H1 (cell line): ENCODE measurements around the gene PCED1B. TPM values are rescaled to one million over a fixed set of nuclear protein-coding genes. Genes with fewer than 3 reads are reported as not detected.

Source experiments
- CTCF ChIA-PET: fragments of 300-600 bp; sonication (Branson Sonifier 250); formaldehyde crosslinking; loops from one replicate; lab custom pipeline; 2021; ENCODE audit not compliant: partially characterized antibody; lab: Charles Lee
- POLR2A ChIA-PET: fragments of 300-600 bp; sonication (Branson Sonifier 250); formaldehyde crosslinking; loops from one replicate; lab custom pipeline; 2021; ENCODE audit warnings: inconsistent platforms; ENCODE audit not compliant: partially characterized antibody; lab: Charles Lee
- DNase-seq, 2 experiments: peaks; one replicate each; pipeline versions ENCODE4 v3.0.0 to v3.0.0-alpha.2; 2010 to 2022; ENCODE audit warnings: low spot score in 2 of 2, low read depth in 1 of 2, mixed read lengths in 1 of 2
- FAIRE-seq: peaks from 2 replicates; lab custom pipeline; 2011; peaks lifted over from hg19 to GRCh38; lab: Jason Lieb, UNC
- H2AFZ ChIP-seq: 2 replicates; pipeline ENCODE4 v1.8.1; 2012; ENCODE audit warnings: low read length, inconsistent platforms
- H2AK5ac ChIP-seq: 2 replicates; pipeline ENCODE4 v1.6.1; 2013; ENCODE audit warnings: low read depth, low read length
- H2BK120ac ChIP-seq: replicated peaks from 2 replicates; pipeline ENCODE3; 2013; ENCODE audit warnings: low read depth, low read length, inconsistent platforms
- H2BK12ac ChIP-seq: 2 replicates; pipeline ENCODE4 v1.6.1; 2013; ENCODE audit warnings: low read depth, low read length
- H2BK15ac ChIP-seq: 2 replicates; pipeline ENCODE4 v1.6.1; 2013; ENCODE audit warnings: low read length
- H2BK20ac ChIP-seq: 2 replicates; pipeline ENCODE4 v1.6.1; 2013; ENCODE audit warnings: low read length
- H2BK5ac ChIP-seq: 2 replicates; pipeline ENCODE4 v1.6.1; 2013; ENCODE audit warnings: low read depth, low read length
- H3K14ac ChIP-seq: 2 replicates; pipeline ENCODE4 v1.6.1; 2013; ENCODE audit warnings: inconsistent platforms; ENCODE audit not compliant: insufficient read length
- H3K18ac ChIP-seq: 2 replicates; pipeline ENCODE4 v1.6.1; 2013; ENCODE audit warnings: low read length; ENCODE audit errors: extremely low read depth
- H3K23ac ChIP-seq: 2 replicates; pipeline ENCODE4 v1.6.1; 2013; ENCODE audit warnings: inconsistent platforms; ENCODE audit not compliant: insufficient read length
- H3K23me2 ChIP-seq: 2 replicates; pipeline ENCODE4 v1.6.1; 2013; ENCODE audit warnings: low read depth, low read length
- H3K27ac ChIP-seq: 2 replicates; pipeline ENCODE4 v1.6.1; 2011; ENCODE audit warnings: low read depth, low read length, inconsistent platforms
- H3K27me3 ChIP-seq, 4 experiments: replicated peaks in 1 of 4; 1 replicate in 1 of 4; 2 replicates in 3 of 4; pipeline versions ENCODE4 v1.6.1 to v1.8.1; 2011 to 2013; ENCODE audit warnings: low read length in 3 of 4, mild to moderate bottlenecking in 3 of 4, inconsistent platforms in 2 of 4, mixed read lengths in 2 of 4, moderate library complexity in 1 of 4; ENCODE audit not compliant: control insufficient read depth in 3 of 4, insufficient read depth in 3 of 4; ENCODE audit errors: extremely low read depth in 1 of 4
- H3K36me3 ChIP-seq, 4 experiments: 2 replicates each; pipeline versions ENCODE4 v1.6.1 to v1.8.1; 2011 to 2013; ENCODE audit warnings: mild to moderate bottlenecking in 4 of 4, low read length in 3 of 4, moderate library complexity in 2 of 4, control low read depth in 1 of 4, inconsistent platforms in 1 of 4; ENCODE audit not compliant: insufficient read depth in 4 of 4, control insufficient read depth in 2 of 4
- H3K4ac ChIP-seq: replicated peaks from 2 replicates; pipeline ENCODE3; 2013; ENCODE audit warnings: low read length, low read depth, mixed read lengths, inconsistent platforms; ENCODE audit not compliant: insufficient read length
- H3K4me1 ChIP-seq, 4 experiments: replicated peaks in 1 of 4; 1 replicate in 1 of 4; 2 replicates in 3 of 4; pipeline versions ENCODE4 v1.6.1 to v1.8.1; 2011 to 2013; ENCODE audit warnings: low read length in 3 of 4, inconsistent platforms in 2 of 4, mixed read lengths in 1 of 4; ENCODE audit not compliant: insufficient read depth in 4 of 4, control insufficient read depth in 3 of 4
- H3K4me2 ChIP-seq, 2 experiments: 2 replicates each; pipeline versions ENCODE4 v1.6.1 to v1.8.1; 2011 to 2013; ENCODE audit warnings: low read depth in 2 of 2, low read length in 2 of 2, control low read depth in 1 of 2, inconsistent platforms in 1 of 2, mild to moderate bottlenecking in 1 of 2; ENCODE audit not compliant: insufficient read depth in 1 of 2
- H3K4me3 ChIP-seq, 4 experiments: fragments of 200-600, 300-600 bp in 1 of 4; sonication (generic), shearing (Covaris generic), sonication (Bioruptor Twin) in 1 of 4; 2 replicates each; pipeline versions ENCODE4 v1.5.1 to v1.8.1; 2011 to 2016; ENCODE audit warnings: low read length in 4 of 4, low read depth in 3 of 4, control low read depth in 2 of 4, inconsistent platforms in 2 of 4, mild to moderate bottlenecking in 2 of 4, mixed read lengths in 1 of 4, moderate library complexity in 1 of 4; ENCODE audit not compliant: insufficient read depth in 2 of 4; ENCODE audit errors: extremely low read depth in 1 of 4
- H3K56ac ChIP-seq: replicated peaks from 2 replicates; pipeline ENCODE3; 2013; ENCODE audit warnings: low read depth, mild to moderate bottlenecking, mixed read lengths, low read length, inconsistent platforms; ENCODE audit not compliant: insufficient read length
- H3K79me1 ChIP-seq: 2 replicates; pipeline ENCODE4 v1.6.1; 2013; ENCODE audit warnings: low read depth, low read length, control low read depth
- H3K79me2 ChIP-seq, 2 experiments: 2 replicates each; pipeline versions ENCODE4 v1.6.1 to v1.8.1; 2012 to 2013; ENCODE audit warnings: low read length in 2 of 2, mild to moderate bottlenecking in 2 of 2, inconsistent platforms in 1 of 2; ENCODE audit not compliant: insufficient read depth in 2 of 2, control insufficient read depth in 1 of 2
- H3K9ac ChIP-seq, 4 experiments: replicated peaks in 1 of 4; 1 replicate in 1 of 4; 2 replicates in 3 of 4; pipeline versions ENCODE4 v1.6.1 to v1.8.1; 2011 to 2013; ENCODE audit warnings: low read depth in 3 of 4, low read length in 3 of 4, control low read depth in 2 of 4, mild to moderate bottlenecking in 2 of 4, moderate library complexity in 2 of 4, inconsistent platforms in 1 of 4; ENCODE audit errors: extremely low read depth in 1 of 4
- H3K9me3 ChIP-seq, 2 experiments: 2 replicates each; pipeline versions ENCODE4 v1.6.1 to v1.8.1; 2012 to 2013; ENCODE audit warnings: mild to moderate bottlenecking in 2 of 2, moderate library complexity in 2 of 2, control low read depth in 1 of 2, inconsistent platforms in 1 of 2, low read depth in 1 of 2, low read length in 1 of 2, mixed read lengths in 1 of 2; ENCODE audit not compliant: insufficient read depth in 2 of 2
- H4K20me1 ChIP-seq, 2 experiments: replicated peaks in 1 of 2; 2 replicates each; pipeline versions ENCODE3 to v1.8.1; 2011 to 2013; ENCODE audit warnings: inconsistent platforms in 2 of 2, low read length in 2 of 2, mild to moderate bottlenecking in 1 of 2; ENCODE audit not compliant: insufficient read depth in 2 of 2, control insufficient read depth in 1 of 2
- H4K5ac ChIP-seq: 2 replicates; pipeline ENCODE4 v1.6.1; 2013; ENCODE audit warnings: low read length, low read depth, mixed read lengths, inconsistent platforms; ENCODE audit not compliant: insufficient read length
- H4K8ac ChIP-seq: 2 replicates; pipeline ENCODE4 v1.8.0; 2013; ENCODE audit warnings: mild to moderate bottlenecking, moderate library complexity, low read length, inconsistent platforms; ENCODE audit not compliant: insufficient read depth; ENCODE audit errors: extremely low read depth
- H4K91ac ChIP-seq: replicated peaks from 2 replicates; pipeline ENCODE3; 2013; ENCODE audit warnings: low read length, mixed read lengths, inconsistent platforms; ENCODE audit not compliant: insufficient read length
- BACH1 ChIP-seq: IDR thresholded peaks from 2 replicates; pipeline ENCODE4 v1.6.1; 2012; ENCODE audit warnings: low read length, improper control_type of control experiment
- CHD2 ChIP-seq: IDR thresholded peaks from 2 replicates; pipeline ENCODE4 v1.6.1; 2012; ENCODE audit warnings: low read length, improper control_type of control experiment
- E2F6 ChIP-seq: IDR thresholded peaks from 2 replicates; pipeline ENCODE4 v1.6.1; 2012; ENCODE audit warnings: inconsistent platforms
- GTF2F1 ChIP-seq: IDR thresholded peaks from 2 replicates; pipeline ENCODE4 v1.6.1; 2012; ENCODE audit warnings: low read depth, low read length, improper control_type of control experiment, borderline replicate concordance
- POLR2AphosphoS5 ChIP-seq: IDR thresholded peaks from 2 replicates; pipeline ENCODE4 v1.6.1; 2011; ENCODE audit warnings: low read depth, low read length
- SRF ChIP-seq: IDR thresholded peaks from 2 replicates; pipeline ENCODE4 v1.6.1; 2011; ENCODE audit warnings: mild to moderate bottlenecking, low read depth, low read length, moderate library complexity
- TAF1 ChIP-seq: IDR thresholded peaks from 2 replicates; pipeline ENCODE4 v1.6.1; 2011; ENCODE audit warnings: mild to moderate bottlenecking, low read depth, low read length
- TEAD4 ChIP-seq: IDR thresholded peaks from 2 replicates; pipeline ENCODE4 v1.6.1; 2012; ENCODE audit warnings: low read depth, low read length, inconsistent platforms, mixed read lengths
- WGBS, 2 experiments: shearing (Covaris generic) in 1 of 2; methylation state at CpG; one replicate each; pipeline versions ENCODE4 v1.1.6 to v1.1.7; 2013 to 2015; ENCODE audit warnings: low lambda C conversion rate in 2 of 2, mixed read lengths in 2 of 2, inconsistent platforms in 1 of 2, low coverage in 1 of 2, missing lambda C conversion rate in 1 of 2; ENCODE audit not compliant: insufficient replicate concordance in 2 of 2, insufficient coverage in 1 of 2, insufficient read length in 1 of 2; ENCODE audit errors: extremely low coverage in 1 of 2, missing lambda C conversion rate in 1 of 2; 5-methylcytosine and 5-hydroxymethylcytosine counted together
- polyA plus RNA-seq, 7 experiments: library from polyadenylated mRNA; depleted of rRNA in 3 of 7; stranded (reverse) in 5 of 7; unstranded in 2 of 7; fragments of >200 nt in 5 of 7; fragments of 200-250 nt in 2 of 7; gene quantifications; 1 replicate in 5 of 7; 2 replicates in 1 of 7; 4 replicates in 1 of 7; pipeline versions ENCODE4 v1.2.1 to v1.2.3, GENCODE V29; 2011 to 2013; ENCODE audit warnings: missing spikeins in 2 of 7, mixed read lengths in 2 of 7
- total RNA-seq: library from RNA; stranded (reverse); fragmentation: NEBNext Ultra II Directional; extraction: Animal tissue kit (Norgen Biotek cat#: 25700); gene quantifications from 2 replicates; pipeline ENCODE4 v1.2.1, GENCODE V29; 2021
- TF ChIP-seq, protein P1 (sequence below): IDR thresholded peaks from 2 replicates; pipeline ENCODE4 v1.6.1; 2011; ENCODE audit warnings: low read length, improper control_type of control experiment

PCED1B gene
- total and polyA plus RNA-seq, 2 of the 8 experiments (the other 6 are each of a cell fraction or from before 2014, with no cell fraction given) = 4.7 to 5.4 TPM

GRCh38 chr12:47193066-47193465 lies 113.6 kb downstream of the PCED1B start:
- Histone ChIP-seq H3K79me1 (no peaks in the 10 kb centered on the region), H3K14ac (no peak overlapping the region), H3K4me1 (peaks cover 0 to 12% (median 9%) of the 10 kb centered on the region in 4 experiments; a peak in 5 of 7 replicates), H2BK5ac (0 out of 2 replicates have a peak overlapping the region, but pooled peaks have one; percentile 2), H4K5ac (no peak overlapping the region), H4K20me1 (no peaks in the 10 kb centered on the region), H2BK20ac (no peak overlapping the region), H3K9ac (no peak overlapping the region), H3K4me2 (peak overlapping the region in 1 of 2 experiments; percentile 46; a peak in 1 of 4 replicates), H3K27ac (no peak overlapping the region), H2BK120ac (peak overlapping the region; percentile 25), H3K36me3 (no peaks in the 10 kb centered on the region), H3K56ac (no peak overlapping the region), H3K23ac (no peak overlapping the region), H4K91ac (no peak overlapping the region), H2AK5ac (no peak overlapping the region), H4K8ac (no peak overlapping the region), H3K18ac (no peak overlapping the region), H3K23me2 (no peaks in the 10 kb centered on the region), H3K4me3 (no peak overlapping the region), H2AFZ (no peak overlapping the region), H3K9me3 (no peaks in the 10 kb centered on the region), H2BK12ac (no peak overlapping the region), H3K4ac (no peak overlapping the region), H2BK15ac (no peak overlapping the region), H3K79me2 (no peaks in the 10 kb centered on the region), H3K27me3 (no peaks in the 10 kb centered on the region)
- ChIA-PET CTCF (interaction anchor here (0.8 to 2.6 kb wide), 7 partner anchors 14 to 270 kb away, joined by 3 to 9 read pairs (median 3); no protein-coding TSS in a partner anchor), POLR2A (no interaction called here)
- DNase-seq (no peak), FAIRE-seq (no peak)
- TF ChIP-seq BACH1 (no peak), TEAD4 (no peak), CHD2 (no peak), E2F6 (no peak), SRF (no peak), TAF1 (no peak), GTF2F1 (no peak), POLR2AphosphoS5 (no peak)
- TF ChIP-seq, protein P1, sequence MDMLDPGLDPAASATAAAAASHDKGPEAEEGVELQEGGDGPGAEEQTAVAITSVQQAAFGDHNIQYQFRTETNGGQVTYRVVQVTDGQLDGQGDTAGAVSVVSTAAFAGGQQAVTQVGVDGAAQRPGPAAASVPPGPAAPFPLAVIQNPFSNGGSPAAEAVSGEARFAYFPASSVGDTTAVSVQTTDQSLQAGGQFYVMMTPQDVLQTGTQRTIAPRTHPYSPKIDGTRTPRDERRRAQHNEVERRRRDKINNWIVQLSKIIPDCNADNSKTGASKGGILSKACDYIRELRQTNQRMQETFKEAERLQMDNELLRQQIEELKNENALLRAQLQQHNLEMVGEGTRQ = no peak
- 100% methylated on average over 3 of the region's 3 CpGs; no CpG with 5 or more reads in 1 of the 2 experiments for WGBS, 2 experiments
